Kidney (tissue), 14 donors: ENCODE data around the gene CNOT9. TPM values are rescaled to one million over a fixed set of nuclear protein-coding genes. Genes with fewer than 3 reads are reported as not detected.

Source experiments
- DNase-seq, 5 donors: peaks; one replicate each; pipeline ENCODE4 v3.0.0-alpha.2; 2013 to 2020
- FAIRE-seq: peaks from 2 replicates; lab custom pipeline; 2012; peaks lifted over from hg19 to GRCh38; lab: Jason Lieb, UNC
- H3K27ac ChIP-seq, 2 donors: one replicate each; pipeline ENCODE4 v1.7.0; 2013; ENCODE audit warnings: low read depth in 2 of 2, low read length in 2 of 2, inconsistent platforms in 1 of 2
- H3K27me3 ChIP-seq: one replicate; pipeline ENCODE4 v1.7.1; 2013; ENCODE audit warnings: low read length, inconsistent platforms; ENCODE audit not compliant: control insufficient read depth, insufficient read depth
- H3K36me3 ChIP-seq, 3 donors: one replicate each; pipeline versions ENCODE4 v1.7.0 to v1.7.1; 2013; ENCODE audit warnings: low read length in 3 of 3, control low read depth in 1 of 3, inconsistent platforms in 1 of 3; ENCODE audit not compliant: insufficient read depth in 3 of 3, control insufficient read depth in 2 of 3
- H3K4me1 ChIP-seq, 3 donors: one replicate each; pipeline versions ENCODE4 v1.7.0 to v1.7.1; 2013; ENCODE audit warnings: low read length in 3 of 3, inconsistent platforms in 1 of 3, low read depth in 1 of 3; ENCODE audit not compliant: control insufficient read depth in 2 of 3, insufficient read depth in 2 of 3
- H3K4me3 ChIP-seq, 3 donors: one replicate each; pipeline versions ENCODE4 v1.7.0 to v1.8.1; 2013; ENCODE audit warnings: low read length in 3 of 3, control low read depth in 1 of 3, inconsistent platforms in 1 of 3
- H3K9ac ChIP-seq, 3 donors: one replicate each; pipeline versions ENCODE4 v1.7.0 to v1.7.1; 2013; ENCODE audit warnings: low read length in 3 of 3, control low read depth in 1 of 3, inconsistent platforms in 1 of 3
- H3K9me3 ChIP-seq, 3 donors: one replicate each; pipeline versions ENCODE4 v1.7.0 to v1.7.1; 2013; ENCODE audit warnings: low read length in 3 of 3, control low read depth in 1 of 3, inconsistent platforms in 1 of 3; ENCODE audit not compliant: control insufficient read depth in 2 of 3, insufficient read depth in 1 of 3
- CTCF ChIP-seq: IDR thresholded peaks from 3 replicates; pipeline ENCODE4 v1.5.1; 2012; ENCODE audit warnings: mild to moderate bottlenecking, moderate library complexity, borderline replicate concordance; ENCODE audit not compliant: insufficient read depth; ENCODE audit errors: extremely low read depth
- intact Hi-C: fragments of 100-400 bp; cut with DNase I; formaldehyde crosslinking; loops from one replicate; pipeline ENCODE4 v1.11.1; 2022
- polyA plus RNA-seq: library from polyadenylated mRNA; stranded (reverse); fragments of 350-450 nt; fragmentation: Illumina TruSeq; extraction: RNeasy Lipid Tissue Mini Kit (QIAGEN cat#74804); gene quantifications from one replicate; pipeline ENCODE4 v1.2.3, GENCODE V29; 2014; ENCODE audit warnings: low read depth, low replicate concordance; ENCODE audit not compliant: insufficient read depth
- total RNA-seq: library from RNA; stranded (reverse); fragmentation: NEBNext Ultra II Directional; extraction: Animal tissue kit (Norgen Biotek cat#: 25700); gene quantifications from one replicate; pipeline ENCODE4 v1.2.1, GENCODE V29; 2021
- donor health status: control.
- donor health status: control.
- donor health status: control.
- donor health status: control.
- donor health status: control.
- donor health status: DM: yes; HTN: yes; CAD: no.
- donor health status: Normal renal cell carcinoma (clear cell type).

The CNOT9 gene
- total and polyA plus RNA-seq, 2 donors from 2014 or later, result 12.6 to 35.8 TPM

GRCh38 chr2:218638372-218638771 is 69.7 kb downstream of the CNOT9 start:
- Histone ChIP-seq H3K9ac (no peak overlapping the region), H3K9me3 (no peaks in the 10 kb centered on the region), H3K4me3 (no peak overlapping the region), H3K27ac (no peak overlapping the region), H3K36me3 (peaks cover 6 to 58% (median 39%) of the 10 kb centered on the region in 3 donors), H3K27me3 (no peaks in the 10 kb centered on the region), H3K4me1 (no peaks in the 10 kb centered on the region)
- FAIRE-seq (no peak), DNase-seq (no peak)
- no peak for TF ChIP-seq CTCF
- intact Hi-C loops, result no loop called here

- Histone ChIP-seq H3K27me3 (no peaks in the 10 kb centered on the region), H3K4me1 (peaks cover 0 to 20% (median 9%) of the 10 kb centered on the region in 3 donors), H3K36me3 (peaks cover 8 to 39% (median 31%) of the 10 kb centered on the region in 3 donors), H3K9me3 (no peaks in the 10 kb centered on the region), H3K4me3 (no peak overlapping the region), H3K9ac (no peak overlapping the region), H3K27ac (no peak overlapping the region)
- no peak for FAIRE-seq
- no peak for TF ChIP-seq CTCF
- intact Hi-C loops, result no loop called here
- DNase-seq, result no peak
Measured at GRCh38 chr2:218642121-218642656, 73.5 kb downstream of the CNOT9 start.

- intact Hi-C loops, result no loop called here
- DNase-seq (no peak), FAIRE-seq (no peak)
- peaks cover 10 to 38% (median 25%) of the 10 kb centered on the region in 3 donors for H3K36me3 ChIP-seq
- no peaks in the 10 kb centered on the region for H3K27me3 ChIP-seq
- H3K27ac ChIP-seq, result no peak overlapping the region
- H3K4me3 ChIP-seq, result no peak overlapping the region
- no peak overlapping the region for H3K9ac ChIP-seq
- TF ChIP-seq CTCF, result no peak
- no peaks in the 10 kb centered on the region for H3K9me3 ChIP-seq
- peaks cover 0 to 20% (median 9%) of the 10 kb centered on the region in 3 donors for H3K4me1 ChIP-seq
Measured at GRCh38 chr2:218642786-218643185, 74.1 kb downstream of the CNOT9 start.

GRCh38 chr2:218643751-218644310 is 75.2 kb downstream of the CNOT9 start:
- Histone ChIP-seq H3K27ac (peak overlapping the region; percentile 75 to 85), H3K36me3 (peaks cover 8 to 38% (median 21%) of the 10 kb centered on the region in 3 donors), H3K27me3 (no peaks in the 10 kb centered on the region), H3K9ac (no peak overlapping the region), H3K4me3 (no peak overlapping the region), H3K4me1 (peaks cover 0 to 20% (median 9%) of the 10 kb centered on the region in 3 donors), H3K9me3 (no peaks in the 10 kb centered on the region)
- TF ChIP-seq CTCF, result no peak
- intact Hi-C loops, result no loop called here
- DNase-seq (no peak), FAIRE-seq (no peak)
